GM12878 (cell line): ENCODE measurements around the gene PLB1. TPM values are rescaled to one million over a fixed set of nuclear protein-coding genes. Genes with fewer than 3 reads are reported as not detected.

ENCODE experiments used
- ATAC-seq: fragments of 200-7000 bp; cut with Tn5 transposase; 3 replicates; pipeline ENCODE4 v1.9.1; 2020; ENCODE audit warnings: mild to moderate bottlenecking, moderate library complexity
- BruUV-seq: library from RNA; stranded (reverse); fragments of 400-500 nt; replicated peaks from 2 replicates; lab custom pipeline; 2021; lab: Mats Ljungman, UMichigan
- CTCF ChIA-PET: fragments of 300-600 bp; sonication (Branson Sonifier 250); formaldehyde crosslinking; extraction: SDS; loops from one replicate; lab custom pipeline; 2021; ENCODE audit warnings: inconsistent platforms; lab: Yijun Ruan, JAX
- POLR2A ChIA-PET: fragments of 350-600 bp; formaldehyde crosslinking; extraction: SDS; loops from one replicate; lab custom pipeline; 2021; ENCODE audit warnings: inconsistent platforms; lab: Charles Lee
- RAD21 ChIA-PET: fragments of 300-600 bp; sonication (Branson Sonifier 250); formaldehyde crosslinking; loops from one replicate; lab custom pipeline; 2023; ENCODE audit warnings: antibody characterized with exemption; ENCODE audit not compliant: unreplicated experiment; lab: Charles Lee
- SMC1A ChIA-PET: fragments of 300-600 bp; sonication (Branson Sonifier 250); formaldehyde crosslinking; loops from one replicate; lab custom pipeline; 2023; ENCODE audit not compliant: unreplicated experiment, uncharacterized antibody; lab: Charles Lee
- DNase-seq: peaks from one replicate; pipeline ENCODE4 v3.0.0-alpha.2; 2011; ENCODE audit warnings: low read depth, low spot score
- FAIRE-seq: peaks from 3 replicates; lab custom pipeline; 2011; peaks lifted over from hg19 to GRCh38; lab: Jason Lieb, UNC
- H2AFZ ChIP-seq: 2 replicates; pipeline ENCODE4 v1.6.0; 2011; ENCODE audit warnings: low read depth, low read length, control low read depth; ENCODE audit not compliant: control insufficient read depth
- H3K27ac ChIP-seq: 2 replicates; pipeline ENCODE4 v1.5.1; 2011; ENCODE audit warnings: control low read depth; ENCODE audit not compliant: control insufficient read depth, insufficient read depth
- H3K27me3 ChIP-seq, 2 experiments: replicated peaks in 1 of 2; 2 replicates each; pipeline versions ENCODE4 v1.6.0 to v1.6.1; 2011; ENCODE audit warnings: low read length in 1 of 2; ENCODE audit not compliant: control insufficient read depth in 2 of 2, insufficient read depth in 2 of 2
- H3K36me3 ChIP-seq, 2 experiments: 2 replicates each; pipeline ENCODE4 v1.5.1; 2011; ENCODE audit warnings: low read length in 1 of 2; ENCODE audit not compliant: control insufficient read depth in 2 of 2, insufficient read depth in 2 of 2
- H3K4me1 ChIP-seq: 2 replicates; pipeline ENCODE4 v1.6.1; 2011; ENCODE audit warnings: mild to moderate bottlenecking, low read length, moderate library complexity, mixed read lengths; ENCODE audit not compliant: control insufficient read depth, insufficient read depth
- H3K4me2 ChIP-seq: 2 replicates; pipeline ENCODE4 v1.6.0; 2011; ENCODE audit warnings: control low read depth; ENCODE audit not compliant: control insufficient read depth, insufficient read depth
- H3K4me3 ChIP-seq: fragments of 200-600 bp; sonication (generic); 2 replicates; pipeline ENCODE4 v1.5.1; 2016
- H3K79me2 ChIP-seq: 2 replicates; pipeline ENCODE4 v1.6.0; 2011; ENCODE audit warnings: low read length; ENCODE audit not compliant: control insufficient read depth, insufficient read depth
- H3K9ac ChIP-seq: 2 replicates; pipeline ENCODE4 v1.8.0; 2011; ENCODE audit warnings: low read length, control low read depth, mixed read lengths; ENCODE audit not compliant: control insufficient read depth, insufficient read depth
- H3K9me3 ChIP-seq: replicated peaks from 3 replicates; pipeline ENCODE4 v1.5.1; 2011; ENCODE audit warnings: mild to moderate bottlenecking, low read length; ENCODE audit not compliant: control insufficient read depth, insufficient read depth
- H4K20me1 ChIP-seq: 2 replicates; pipeline ENCODE4 v1.6.0; 2011; ENCODE audit not compliant: control insufficient read depth, insufficient read depth
- BCL11A ChIP-seq: IDR thresholded peaks from 2 replicates; pipeline ENCODE4 v1.6.1; 2011; ENCODE audit warnings: low read depth, low read length
- BCLAF1 ChIP-seq: fragments of 450-650 bp; IDR thresholded peaks from 2 replicates; pipeline ENCODE4 v1.6.1; 2017; ENCODE audit warnings: antibody characterized with exemption, mild to moderate bottlenecking, moderate library complexity
- CHD4 ChIP-seq: fragments of 200-600 bp; sonication (generic); IDR thresholded peaks from 2 replicates; pipeline ENCODE4 v1.6.1; 2016; ENCODE audit warnings: mild to moderate bottlenecking
- ETV6 ChIP-seq, 2 experiments: fragments of 450-650 bp in 1 of 2; IDR thresholded peaks in 1 of 2; conservative IDR thresholded peaks in 1 of 2; 2 replicates each; pipeline ENCODE4 v1.6.1; 2014; ENCODE audit warnings: antibody characterized with exemption in 1 of 2, borderline replicate concordance in 1 of 2, low read depth in 1 of 2, mild to moderate bottlenecking in 1 of 2, moderate library complexity in 1 of 2
- IKZF2 ChIP-seq, 2 experiments: fragments of 450-650 bp; IDR thresholded peaks; 2 replicates each; pipeline ENCODE4 v1.6.1; 2017; ENCODE audit warnings: mild to moderate bottlenecking in 2 of 2, moderate library complexity in 2 of 2
- JUND ChIP-seq: IDR thresholded peaks from 2 replicates; pipeline ENCODE4 v1.6.1; 2012; ENCODE audit warnings: low read depth, mild to moderate bottlenecking, low read length, improper control_type of control experiment, moderate library complexity
- KLF5 ChIP-seq: fragments of 450-650 bp; IDR thresholded peaks from 2 replicates; pipeline ENCODE4 v1.6.1; 2014; ENCODE audit warnings: mild to moderate bottlenecking; ENCODE audit not compliant: partially characterized antibody
- LARP7 ChIP-seq: fragments of 450-650 bp; IDR thresholded peaks from 2 replicates; pipeline ENCODE4 v1.6.1; 2017; ENCODE audit warnings: mild to moderate bottlenecking
- MTA3 ChIP-seq: IDR thresholded peaks from 2 replicates; pipeline ENCODE4 v1.6.1; 2012; ENCODE audit warnings: low read length, inconsistent platforms, borderline replicate concordance
- MYB ChIP-seq: fragments of 150-350 bp; IDR thresholded peaks from 2 replicates; pipeline ENCODE4 v1.6.1; 2014; ENCODE audit warnings: mild to moderate bottlenecking, low read depth, low read length, borderline replicate concordance
- PKNOX1 ChIP-seq: fragments of 450-650 bp; IDR thresholded peaks from 2 replicates; pipeline ENCODE4 v1.6.1; 2016; ENCODE audit warnings: mild to moderate bottlenecking
- SIX5 ChIP-seq: IDR thresholded peaks from 2 replicates; pipeline ENCODE4 v1.6.1; 2011; ENCODE audit warnings: mild to moderate bottlenecking, low read depth, low read length, moderate library complexity; ENCODE audit not compliant: severe bottlenecking
- SP1 ChIP-seq: IDR thresholded peaks from one replicate; pipeline ENCODE4 v1.6.1; 2011; ENCODE audit warnings: low read depth, low read length
- WRNIP1 ChIP-seq: IDR thresholded peaks from 2 replicates; pipeline ENCODE4 v1.6.1; 2011; ENCODE audit warnings: low read depth, low read length, improper control_type of control experiment, borderline replicate concordance
- WGBS: methylation state at CpG from one replicate; pipeline ENCODE4 v1.1.6; 2016; ENCODE audit warnings: low lambda C conversion rate; ENCODE audit not compliant: insufficient replicate concordance, insufficient coverage; ENCODE audit errors: missing lambda C conversion rate; 5-methylcytosine and 5-hydroxymethylcytosine counted together
- in situ Hi-C: fragments of 300-500 bp; cut with MboI; formaldehyde crosslinking; loops from 9 replicates; pipeline ENCODE4 v1.14.3; 2018; ENCODE audit warnings: mixed read lengths
- intact Hi-C: fragments of 100-400 bp; cut with micrococcal nuclease; formaldehyde crosslinking; loops from one replicate; pipeline ENCODE4 v1.14.2; 2022; ENCODE audit not compliant: unreplicated experiment
- polyA plus RNA-seq, 11 experiments: library from polyadenylated mRNA; depleted of rRNA in 4 of 11; unstranded in 6 of 11; stranded (reverse) in 5 of 11; fragments of >200 nt; fragmentation: Nextera tagmentation in 4 of 11; fragmentation: Illumina TruSeq in 1 of 11; extraction: Ambion mirVana in 4 of 11; extraction: Trizol in 1 of 11; gene quantifications; 1 replicate in 1 of 11; 2 replicates in 10 of 11; pipeline versions ENCODE4 v1.2.1 to v1.2.3, GENCODE V29; 2011 to 2016; ENCODE audit warnings: inconsistent platforms in 2 of 11, missing spikeins in 2 of 11, low read depth in 1 of 11
- total RNA-seq, 4 experiments: library from RNA; depleted of rRNA in 3 of 4; stranded (reverse); fragments of >200 nt in 3 of 4; fragmentation: Illumina TruSeq in 1 of 4; extraction: Trizol in 1 of 4; gene quantifications; 2 replicates each; pipeline versions ENCODE4 v1.2.1 to v1.2.3, GENCODE V29; 2013 to 2021

The PLB1 gene
- total and polyA plus RNA-seq, 10 of the 15 experiments (the other 5 are each of a cell fraction or from before 2014, with no cell fraction given), result 0.03 to 0.49 (median 0.28) TPM

DNA sequence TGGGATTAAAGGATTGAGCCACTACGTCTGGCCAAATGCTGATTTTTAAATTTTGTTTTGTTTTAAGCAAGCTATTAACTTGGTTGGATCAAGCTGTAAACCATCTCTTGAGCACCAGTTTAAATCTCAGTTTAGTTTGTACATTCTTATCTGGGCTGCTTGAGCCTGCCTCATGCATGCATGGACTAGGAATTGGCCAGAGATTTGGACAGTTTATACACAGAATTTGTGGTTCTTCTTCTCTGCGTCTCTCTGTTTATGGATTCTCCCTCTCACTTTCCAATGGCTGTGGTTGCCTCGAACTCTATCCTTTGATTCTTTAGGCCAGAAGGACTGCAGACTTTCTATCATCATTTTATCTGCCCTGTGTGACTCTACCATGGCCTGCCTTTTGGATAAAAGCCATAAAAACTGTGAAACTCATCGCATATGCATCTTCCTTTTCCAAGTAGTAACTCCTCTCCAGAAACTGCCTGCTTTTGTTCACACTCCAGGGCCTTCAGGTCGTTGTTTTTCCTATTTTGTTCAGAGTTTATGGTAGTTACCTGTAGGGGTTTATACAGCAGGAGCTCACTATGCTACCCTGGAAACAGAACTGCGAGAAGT is 32.5 kb upstream of the PLB1 start:
- Histone ChIP-seq H3K79me2 (no peaks in the 10 kb centered on the region), H4K20me1 (no peaks in the 10 kb centered on the region), H3K4me1 (no peaks in the 10 kb centered on the region), H3K27ac (no peak overlapping the region), H3K27me3 (no peaks in the 10 kb centered on the region), H3K4me3 (no peak overlapping the region), H2AFZ (no peak overlapping the region), H3K4me2 (no peak overlapping the region), H3K9ac (no peak overlapping the region), H3K9me3 (no peaks in the 10 kb centered on the region), H3K36me3 (no peaks in the 10 kb centered on the region)
- ChIA-PET SMC1A (no interaction called here), POLR2A (no interaction called here), RAD21 (no interaction called here), CTCF (no interaction called here)
- intact Hi-C loops, result no loop called here
- ATAC-seq, result no peak
- TF ChIP-seq BCL11A, result no peak
- TF ChIP-seq IKZF2 (IDR thresholded peaks at IDR 0.05), result no peak
- TF ChIP-seq SIX5, result no peak
- TF ChIP-seq PKNOX1, result no peak
- no peak for TF ChIP-seq JUND
- TF ChIP-seq WRNIP1, result no peak
- no peak for TF ChIP-seq ETV6 (conservative IDR thresholded peaks at IDR 0.05 in 1 of 2, IDR thresholded peaks at IDR 0.05 in 1 of 2; ENCODE audit: borderline replicate concordance in 1 of 2, low read depth in 1 of 2)
- no peak for TF ChIP-seq MYB
- TF ChIP-seq MTA3, result no peak
- TF ChIP-seq LARP7, result no peak
- TF ChIP-seq BCLAF1, result no peak
- TF ChIP-seq KLF5, result no peak
- TF ChIP-seq CHD4, result no peak
- TF ChIP-seq SP1, result no peak
- DNase-seq, result no peak
- 48% methylated on average over 6 of the region's 6 CpGs for WGBS
- in situ Hi-C loops, result no loop called here
- BruUV-seq, result no TSS peak
- FAIRE-seq, result no peak
